GM18508 (cell line): Measurements from ENCODE around the gene PPIL4.

Experiments
- ATAC-seq: cut with Tn5 transposase; IDR thresholded peaks from one replicate; pipeline ENCODE4 v1.9.1; 2021; ENCODE audit warnings: moderate number of reproducible peaks; ENCODE audit not compliant: insufficient read depth, unreplicated experiment

The PPIL4 gene

GRCh38 chr6:149545754-149546471 is at the start of gene PPIL4:
PPIL4 (minus strand) TSS chr6:149546043; CDS start chr6:149546005, 38 bp downstream.
- ATAC-seq: peak; percentile 57

GRCh38 chr6:149593408-149593807 is 47.6 kb upstream of the PPIL4 start:
- no peak for ATAC-seq

GRCh38 chr6:149592983-149593382 is 47.1 kb upstream of the PPIL4 start:
- ATAC-seq: no peak

- no peak for ATAC-seq
These were observed 40.3 kb upstream of the PPIL4 start for GRCh38 chr6:149586149-149586548.

GRCh38 chr6:149581349-149581748 is 35.5 kb upstream of the PPIL4 start:
- no peak for ATAC-seq

- no peak for ATAC-seq
These were observed 35.0 kb upstream of the PPIL4 start for GRCh38 chr6:149580880-149581279.

- no peak for ATAC-seq
These were observed 22.2 kb upstream of the PPIL4 start for GRCh38 chr6:149567945-149568585.

- ATAC-seq: no peak
These were observed 21.3 kb upstream of the PPIL4 start for GRCh38 chr6:149567194-149567586.

GRCh38 chr6:149566410-149567193 is 20.8 kb upstream of the PPIL4 start:
- peak; percentile 3 for ATAC-seq

GRCh38 chr6:149565527-149566409 is 19.9 kb upstream of the PPIL4 start, which contains the start of gene GINM1:
GINM1 (plus strand) TSS chr6:149566375; CDS start chr6:149566415, 40 bp downstream.
- peak; percentile 63 for ATAC-seq

GRCh38 chr6:149563928-149564325 is 18.1 kb upstream of the PPIL4 start:
- ATAC-seq: no peak

GRCh38 chr6:149563203-149563927 is 17.5 kb upstream of the PPIL4 start:
- no peak for ATAC-seq

GRCh38 chr6:149560736-149561135 is 14.9 kb upstream of the PPIL4 start:
- ATAC-seq: no peak

- ATAC-seq: no peak
These were observed 13.5 kb upstream of the PPIL4 start for GRCh38 chr6:149559389-149559788.

GRCh38 chr6:149558029-149558428 is 12.2 kb upstream of the PPIL4 start:
- no peak for ATAC-seq

- no peak for ATAC-seq
These were observed 6.1 kb upstream of the PPIL4 start for GRCh38 chr6:149551920-149552319.

GRCh38 chr6:149545258-149545753 is 537 bp downstream of the PPIL4 start:
- ATAC-seq: no peak

GRCh38 chr6:149544646-149545257 is 1.1 kb downstream of the PPIL4 start:
- no peak for ATAC-seq

- no peak for ATAC-seq
These were observed 4.7 kb downstream of the PPIL4 start for GRCh38 chr6:149541139-149541538.
